HepG2 (cell line): Measurements from ENCODE around the gene EXOC3L4. TPM values are rescaled to one million over a fixed set of nuclear protein-coding genes. Genes with fewer than 3 reads are reported as not detected.

Source experiments
- BCL3 ChIP-seq: sonication (generic); formaldehyde crosslinking; IDR thresholded peaks from 2 replicates; pipeline ENCODE4 v1.5.1; 2020; ENCODE audit warnings: mild to moderate bottlenecking, missing genetic modification reagents, moderate library complexity
- CEBPG ChIP-seq: IDR thresholded peaks from 2 replicates; pipeline ENCODE4 v1.6.1; 2016
- GFI1 ChIP-seq: sonication (generic); formaldehyde crosslinking; IDR thresholded peaks from 2 replicates; pipeline ENCODE4 v1.5.0; 2020; ENCODE audit warnings: missing genetic modification reagents, mild to moderate bottlenecking, borderline replicate concordance
- HOXA3 ChIP-seq: sonication (generic); formaldehyde crosslinking; IDR thresholded peaks from 2 replicates; pipeline ENCODE4 v1.5.0; 2020; ENCODE audit warnings: missing genetic modification reagents
- SAP130 ChIP-seq: IDR thresholded peaks from 2 replicates; pipeline ENCODE4 v1.6.1; 2016; ENCODE audit warnings: low read depth
- STAT5B ChIP-seq: sonication (generic); formaldehyde crosslinking; IDR thresholded peaks from 2 replicates; pipeline ENCODE4 v1.4.0; 2020; ENCODE audit warnings: missing genetic modification reagents
- ZMYM3 ChIP-seq: sonication (generic); formaldehyde crosslinking; IDR thresholded peaks from 2 replicates; pipeline ENCODE4 v1.5.1; 2020; ENCODE audit warnings: mild to moderate bottlenecking, missing genetic modification reagents
- ZNF232 ChIP-seq: sonication (generic); formaldehyde crosslinking; IDR thresholded peaks from 2 replicates; pipeline ENCODE4 v1.4.0; 2020; ENCODE audit warnings: missing genetic modification reagents, borderline replicate concordance
- ZNF468 ChIP-seq: sonication (generic); formaldehyde crosslinking; IDR thresholded peaks from 2 replicates; pipeline ENCODE4 v1.8.0; 2022; ENCODE audit warnings: mild to moderate bottlenecking, moderate library complexity, missing genetic modification reagents
- ZNF503 ChIP-seq: sonication (generic); formaldehyde crosslinking; IDR thresholded peaks from 2 replicates; pipeline ENCODE4 v1.4.0; 2020; ENCODE audit warnings: missing genetic modification reagents
- ZNF629 ChIP-seq: sonication (generic); formaldehyde crosslinking; conservative IDR thresholded peaks from 2 replicates; pipeline ENCODE4 v1.5.0; 2020; ENCODE audit warnings: missing genetic modification reagents
- ZNF644 ChIP-seq: IDR thresholded peaks from 2 replicates; pipeline ENCODE4 v1.6.1; 2016; ENCODE audit warnings: low read depth
- ZNF773 ChIP-seq: sonication (generic); formaldehyde crosslinking; IDR thresholded peaks from 2 replicates; pipeline ENCODE4 v1.4.0; 2020; ENCODE audit warnings: missing genetic modification reagents, borderline replicate concordance
- ZNF792 ChIP-seq: IDR thresholded peaks from 2 replicates; pipeline ENCODE4 v1.6.1; 2016
- polyA plus RNA-seq, 8 experiments: library from polyadenylated mRNA; depleted of rRNA in 3 of 8; stranded (reverse) in 7 of 8; unstranded in 1 of 8; fragments of >200 nt; fragmentation: Illumina TruSeq in 4 of 8; extraction: Trizol in 4 of 8; gene quantifications; 2 replicates each; pipeline versions ENCODE4 v1.2.1 to v1.2.3, GENCODE V29; 2011 to 2016; ENCODE audit warnings: low read depth in 4 of 8, missing spikeins in 1 of 8, mixed read lengths in 1 of 8; ENCODE audit not compliant: insufficient read depth in 1 of 8
- total RNA-seq, 5 experiments: library from RNA; depleted of rRNA; stranded (reverse); fragments of >200 nt; fragmentation: Illumina TruSeq; extraction: Trizol; gene quantifications; 2 replicates each; pipeline ENCODE4 v1.2.3, GENCODE V29; 2016; ENCODE audit warnings: low read depth in 1 of 5
- TF ChIP-seq, protein P1 (sequence below): IDR thresholded peaks from 2 replicates; pipeline ENCODE4 v1.4.0; 2020; ENCODE audit warnings: mild to moderate bottlenecking, missing genetic modification reagents
- TF ChIP-seq, protein P2 (sequence below): sonication (generic); formaldehyde crosslinking; IDR thresholded peaks from 2 replicates; pipeline ENCODE4 v1.5.1; 2020; ENCODE audit warnings: mild to moderate bottlenecking, moderate library complexity, missing genetic modification reagents
- TF ChIP-seq, protein P3 (sequence below): sonication (generic); formaldehyde crosslinking; conservative IDR thresholded peaks from 2 replicates; pipeline ENCODE4 v1.4.0; 2020; ENCODE audit warnings: mild to moderate bottlenecking, missing genetic modification reagents, moderate library complexity

Gene EXOC3L4
- total and polyA plus RNA-seq, 2 of the 13 experiments (the other 11 are each of a cell fraction or from before 2014, with no cell fraction given), result 11.8 to 27.0 TPM

GRCh38 chr14:103087343-103087835, 7.1 kb upstream of the EXOC3L4 start (continued):
- TF ChIP-seq BCL3 (CRISPR knock-in tag) (0 out of 2 replicates have a peak, but pooled peaks have one; percentile 39), HOXA3 (CRISPR knock-in tag) (peak; percentile 49; the same call in 1 of the 2 replicates), ZMYM3 (CRISPR knock-in tag) (peak; percentile 65), ZNF629 (peak; percentile 87), SAP130 (CRISPR knock-in tag) (peak; percentile 38; the same call in 1 of the 2 replicates), ZNF644 (CRISPR knock-in tag) (no peak), ZNF792 (CRISPR knock-in tag) (no peak), ZNF468 (CRISPR knock-in tag) (no peak), CEBPG (CRISPR knock-in tag) (no peak), ZNF232 (no peak; the same call in 1 of the 2 replicates), GFI1 (CRISPR knock-in tag) (peak; percentile 45; the same call in 1 of the 2 replicates), ZNF773 (CRISPR knock-in tag) (no peak), STAT5B (no peak), ZNF503 (CRISPR knock-in tag) (peak; percentile 30; the same call in 1 of the 2 replicates)
- TF ChIP-seq, protein P1, sequence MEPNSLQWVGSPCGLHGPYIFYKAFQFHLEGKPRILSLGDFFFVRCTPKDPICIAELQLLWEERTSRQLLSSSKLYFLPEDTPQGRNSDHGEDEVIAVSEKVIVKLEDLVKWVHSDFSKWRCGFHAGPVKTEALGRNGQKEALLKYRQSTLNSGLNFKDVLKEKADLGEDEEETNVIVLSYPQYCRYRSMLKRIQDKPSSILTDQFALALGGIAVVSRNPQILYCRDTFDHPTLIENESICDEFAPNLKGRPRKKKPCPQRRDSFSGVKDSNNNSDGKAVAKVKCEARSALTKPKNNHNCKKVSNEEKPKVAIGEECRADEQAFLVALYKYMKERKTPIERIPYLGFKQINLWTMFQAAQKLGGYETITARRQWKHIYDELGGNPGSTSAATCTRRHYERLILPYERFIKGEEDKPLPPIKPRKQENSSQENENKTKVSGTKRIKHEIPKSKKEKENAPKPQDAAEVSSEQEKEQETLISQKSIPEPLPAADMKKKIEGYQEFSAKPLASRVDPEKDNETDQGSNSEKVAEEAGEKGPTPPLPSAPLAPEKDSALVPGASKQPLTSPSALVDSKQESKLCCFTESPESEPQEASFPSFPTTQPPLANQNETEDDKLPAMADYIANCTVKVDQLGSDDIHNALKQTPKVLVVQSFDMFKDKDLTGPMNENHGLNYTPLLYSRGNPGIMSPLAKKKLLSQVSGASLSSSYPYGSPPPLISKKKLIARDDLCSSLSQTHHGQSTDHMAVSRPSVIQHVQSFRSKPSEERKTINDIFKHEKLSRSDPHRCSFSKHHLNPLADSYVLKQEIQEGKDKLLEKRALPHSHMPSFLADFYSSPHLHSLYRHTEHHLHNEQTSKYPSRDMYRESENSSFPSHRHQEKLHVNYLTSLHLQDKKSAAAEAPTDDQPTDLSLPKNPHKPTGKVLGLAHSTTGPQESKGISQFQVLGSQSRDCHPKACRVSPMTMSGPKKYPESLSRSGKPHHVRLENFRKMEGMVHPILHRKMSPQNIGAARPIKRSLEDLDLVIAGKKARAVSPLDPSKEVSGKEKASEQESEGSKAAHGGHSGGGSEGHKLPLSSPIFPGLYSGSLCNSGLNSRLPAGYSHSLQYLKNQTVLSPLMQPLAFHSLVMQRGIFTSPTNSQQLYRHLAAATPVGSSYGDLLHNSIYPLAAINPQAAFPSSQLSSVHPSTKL (CRISPR knock-in tag), result 0 out of 2 replicates have a peak, but pooled peaks have one; percentile 29
- TF ChIP-seq, protein P2, sequence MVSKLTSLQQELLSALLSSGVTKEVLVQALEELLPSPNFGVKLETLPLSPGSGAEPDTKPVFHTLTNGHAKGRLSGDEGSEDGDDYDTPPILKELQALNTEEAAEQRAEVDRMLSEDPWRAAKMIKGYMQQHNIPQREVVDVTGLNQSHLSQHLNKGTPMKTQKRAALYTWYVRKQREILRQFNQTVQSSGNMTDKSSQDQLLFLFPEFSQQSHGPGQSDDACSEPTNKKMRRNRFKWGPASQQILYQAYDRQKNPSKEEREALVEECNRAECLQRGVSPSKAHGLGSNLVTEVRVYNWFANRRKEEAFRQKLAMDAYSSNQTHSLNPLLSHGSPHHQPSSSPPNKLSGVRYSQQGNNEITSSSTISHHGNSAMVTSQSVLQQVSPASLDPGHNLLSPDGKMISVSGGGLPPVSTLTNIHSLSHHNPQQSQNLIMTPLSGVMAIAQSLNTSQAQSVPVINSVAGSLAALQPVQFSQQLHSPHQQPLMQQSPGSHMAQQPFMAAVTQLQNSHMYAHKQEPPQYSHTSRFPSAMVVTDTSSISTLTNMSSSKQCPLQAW (CRISPR knock-in tag), result peak; percentile 26; the same call in 1 of the 2 replicates
- TF ChIP-seq, protein P3, sequence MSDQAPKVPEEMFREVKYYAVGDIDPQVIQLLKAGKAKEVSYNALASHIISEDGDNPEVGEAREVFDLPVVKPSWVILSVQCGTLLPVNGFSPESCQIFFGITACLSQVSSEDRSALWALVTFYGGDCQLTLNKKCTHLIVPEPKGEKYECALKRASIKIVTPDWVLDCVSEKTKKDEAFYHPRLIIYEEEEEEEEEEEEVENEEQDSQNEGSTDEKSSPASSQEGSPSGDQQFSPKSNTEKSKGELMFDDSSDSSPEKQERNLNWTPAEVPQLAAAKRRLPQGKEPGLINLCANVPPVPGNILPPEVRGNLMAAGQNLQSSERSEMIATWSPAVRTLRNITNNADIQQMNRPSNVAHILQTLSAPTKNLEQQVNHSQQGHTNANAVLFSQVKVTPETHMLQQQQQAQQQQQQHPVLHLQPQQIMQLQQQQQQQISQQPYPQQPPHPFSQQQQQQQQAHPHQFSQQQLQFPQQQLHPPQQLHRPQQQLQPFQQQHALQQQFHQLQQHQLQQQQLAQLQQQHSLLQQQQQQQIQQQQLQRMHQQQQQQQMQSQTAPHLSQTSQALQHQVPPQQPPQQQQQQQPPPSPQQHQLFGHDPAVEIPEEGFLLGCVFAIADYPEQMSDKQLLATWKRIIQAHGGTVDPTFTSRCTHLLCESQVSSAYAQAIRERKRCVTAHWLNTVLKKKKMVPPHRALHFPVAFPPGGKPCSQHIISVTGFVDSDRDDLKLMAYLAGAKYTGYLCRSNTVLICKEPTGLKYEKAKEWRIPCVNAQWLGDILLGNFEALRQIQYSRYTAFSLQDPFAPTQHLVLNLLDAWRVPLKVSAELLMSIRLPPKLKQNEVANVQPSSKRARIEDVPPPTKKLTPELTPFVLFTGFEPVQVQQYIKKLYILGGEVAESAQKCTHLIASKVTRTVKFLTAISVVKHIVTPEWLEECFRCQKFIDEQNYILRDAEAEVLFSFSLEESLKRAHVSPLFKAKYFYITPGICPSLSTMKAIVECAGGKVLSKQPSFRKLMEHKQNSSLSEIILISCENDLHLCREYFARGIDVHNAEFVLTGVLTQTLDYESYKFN (CRISPR knock-in tag), result peak; percentile 70
